DMS79 treated with DMSO at 0.1 percent for 48 hours (cell line): ENCODE measurements around the gene ARMC7.
"Not testable (repeated sequence)": the region's sequence is repeated elsewhere in the genome, so short reads cannot be mapped to it uniquely, and the experiment has no call there.

Experiments used
- DNase-seq: peaks from one replicate; lab custom pipeline; 2025; lab: John Stamatoyannopoulos, UW

Gene ARMC7

DNA sequence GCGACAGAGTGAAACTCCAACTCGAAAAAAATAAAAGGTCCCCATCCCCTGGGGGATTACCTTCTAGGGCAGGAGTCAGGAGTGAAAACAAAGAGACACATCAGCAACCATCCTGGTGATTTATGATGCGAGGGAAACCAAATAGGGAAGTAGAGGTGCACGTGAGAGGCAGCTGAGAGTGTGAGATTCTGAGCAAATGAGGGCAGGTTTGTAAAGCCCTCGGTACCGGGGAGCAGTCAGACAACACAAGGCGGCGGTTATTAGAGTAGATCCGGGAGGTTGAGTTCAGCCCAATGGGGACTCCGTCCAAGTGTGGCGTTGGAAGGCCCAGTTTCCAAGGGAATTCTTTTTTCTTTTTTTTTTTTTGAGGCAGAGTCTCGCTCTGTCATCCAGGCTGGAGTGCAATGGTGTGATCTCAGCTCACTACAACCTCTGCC is 7.4 kb upstream of the ARMC7 start:
- DNase-seq: no peak

DNA sequence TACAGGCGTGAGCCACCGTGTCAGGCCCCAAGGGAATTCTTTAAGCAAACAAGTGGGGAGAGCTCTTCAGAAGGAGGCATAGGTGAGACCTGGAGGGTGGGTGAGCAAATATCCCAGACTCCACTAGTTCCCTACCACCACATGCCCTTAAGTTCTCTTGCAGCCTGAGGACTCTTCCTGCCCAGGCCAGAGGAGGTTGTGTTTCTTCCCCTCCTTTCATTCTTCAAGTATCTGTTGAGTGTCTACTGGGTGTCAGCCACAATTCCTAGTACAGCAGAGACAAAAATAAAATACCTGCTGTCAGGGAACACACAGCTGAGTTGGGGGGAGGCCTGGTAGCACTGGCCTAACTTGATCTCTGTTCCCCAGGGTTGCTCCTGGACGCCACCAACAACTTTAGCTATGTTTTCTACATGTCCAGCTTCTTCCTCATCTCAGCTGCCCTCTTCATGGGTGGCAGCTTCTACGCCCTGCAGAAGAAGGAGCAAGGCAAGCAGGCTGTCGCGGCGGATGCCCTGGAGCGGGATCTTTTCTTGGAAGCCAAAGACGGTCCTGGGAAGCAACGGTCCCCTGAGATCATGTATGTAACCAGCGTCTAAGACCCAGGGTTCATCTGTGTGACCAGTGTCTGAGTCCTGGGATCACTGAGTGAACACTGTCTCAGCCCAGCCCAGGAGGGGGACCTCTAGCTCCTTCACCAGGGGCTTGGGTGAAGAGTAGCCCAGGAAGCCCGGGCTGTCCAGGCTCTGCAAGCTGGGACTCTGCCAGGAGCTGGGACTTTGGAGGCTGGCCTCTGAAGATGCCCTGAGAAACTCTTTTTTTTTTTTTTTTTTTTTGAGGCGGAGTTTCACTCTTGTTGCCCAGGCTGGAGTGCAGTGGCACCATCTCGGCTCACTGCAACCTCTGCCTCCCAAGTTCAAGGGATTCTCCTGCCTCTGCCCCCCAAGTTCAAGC is 5.9 kb upstream of the ARMC7 start:
- peak; percentile 7 for DNase-seq

DNA sequence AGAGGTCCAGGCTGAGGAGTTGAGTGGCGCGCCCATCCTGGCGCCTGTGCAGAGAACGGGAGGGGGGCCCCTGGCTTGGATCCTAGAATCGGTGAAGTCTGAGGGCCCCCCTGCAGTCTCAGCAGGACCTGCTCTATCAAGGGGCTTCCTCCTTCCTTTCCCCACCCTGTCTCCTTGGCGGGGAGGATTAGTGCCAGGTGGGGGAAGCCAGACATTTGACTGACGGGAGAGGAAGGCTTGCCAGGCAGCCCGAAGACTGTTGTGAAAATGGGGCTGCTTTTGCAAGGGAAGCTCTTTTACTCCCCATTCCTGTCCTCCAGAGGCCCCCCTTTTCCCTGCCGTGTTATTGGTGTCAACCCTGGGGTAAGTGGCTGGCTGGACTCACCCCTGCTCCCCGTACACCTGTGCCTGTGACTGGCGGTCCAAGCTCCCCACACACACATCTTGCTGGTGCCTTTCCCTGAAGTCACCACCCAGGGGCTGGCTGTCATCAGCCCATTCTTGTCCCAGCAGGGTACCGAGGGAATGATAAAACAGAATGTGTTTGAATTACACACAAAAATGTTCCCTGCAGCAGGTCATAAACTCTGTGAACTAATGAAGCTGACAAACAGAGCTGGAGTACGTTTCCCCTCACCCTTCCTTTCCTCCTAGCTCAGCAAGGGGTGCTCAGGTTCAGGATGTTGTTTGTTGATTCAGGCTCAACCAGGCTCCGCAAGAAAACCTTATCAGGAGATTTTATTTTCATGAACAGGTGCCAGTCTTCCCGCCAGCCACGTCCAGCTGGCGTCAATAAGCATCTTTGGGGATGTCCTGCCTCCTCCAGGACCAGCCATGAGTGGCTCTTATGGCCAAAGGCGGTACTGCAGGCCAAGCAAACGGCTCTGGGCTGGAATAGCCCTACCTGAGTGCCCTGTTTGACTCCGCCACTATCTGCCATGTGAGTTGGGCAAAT is 4.4 kb upstream of the ARMC7 start:
- DNase-seq: peak; percentile 47

GRCh38 chr17:75108193-75108592 is 1.6 kb upstream of the ARMC7 start:
- DNase-seq: no peak

DNA sequence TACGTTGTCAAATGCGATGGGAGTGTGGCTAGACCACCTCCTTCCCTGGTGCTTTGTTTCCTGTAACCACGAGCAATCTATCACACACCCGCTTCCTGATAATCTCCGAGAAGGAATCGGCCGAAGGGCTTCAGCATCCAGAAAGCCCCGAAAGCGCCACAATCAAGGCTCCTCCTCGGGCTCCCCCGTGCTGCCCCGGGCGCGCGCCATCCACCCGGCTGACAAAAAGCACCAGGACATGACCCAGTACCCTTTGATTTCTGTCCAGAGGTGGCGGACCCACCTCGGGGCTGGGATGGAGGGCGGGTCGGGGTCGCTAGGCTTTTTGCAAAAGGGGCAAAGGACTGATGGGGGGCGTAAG is 743 bp upstream of the ARMC7 start:
- DNase-seq: no peak

DNA sequence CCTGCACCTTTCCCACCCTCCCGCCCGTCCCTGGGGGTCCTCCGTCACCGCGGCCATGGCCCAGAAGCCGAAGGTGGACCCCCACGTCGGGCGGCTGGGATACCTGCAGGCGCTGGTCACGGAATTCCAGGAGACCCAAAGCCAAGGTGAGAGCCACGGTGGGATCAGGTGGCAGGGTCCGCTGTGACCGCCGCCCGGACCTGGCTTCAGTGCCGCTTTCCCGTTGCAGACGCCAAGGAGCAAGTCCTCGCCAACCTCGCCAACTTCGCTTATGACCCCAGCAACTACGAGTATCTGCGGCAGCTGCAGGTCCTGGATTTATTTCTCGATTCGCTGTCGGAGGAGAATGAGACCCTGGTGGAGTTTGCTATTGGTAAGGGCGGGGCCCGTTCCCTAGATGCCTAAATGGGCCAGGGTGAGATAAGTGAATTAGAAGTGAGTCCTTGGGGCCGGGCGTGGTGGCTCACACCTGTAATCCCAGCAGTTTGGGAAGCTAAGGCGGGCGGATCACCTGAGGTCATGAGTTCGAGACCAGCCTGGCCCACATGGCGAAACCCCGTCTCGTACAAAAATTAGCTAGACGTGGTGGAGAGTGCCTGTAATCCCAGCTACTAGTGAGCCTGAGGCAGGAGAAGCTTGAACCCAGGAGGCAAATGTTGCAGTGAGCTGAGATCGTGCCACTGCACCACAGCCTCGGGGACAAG is 617 bp downstream of the ARMC7 start:
- DNase-seq: no peak

DNA sequence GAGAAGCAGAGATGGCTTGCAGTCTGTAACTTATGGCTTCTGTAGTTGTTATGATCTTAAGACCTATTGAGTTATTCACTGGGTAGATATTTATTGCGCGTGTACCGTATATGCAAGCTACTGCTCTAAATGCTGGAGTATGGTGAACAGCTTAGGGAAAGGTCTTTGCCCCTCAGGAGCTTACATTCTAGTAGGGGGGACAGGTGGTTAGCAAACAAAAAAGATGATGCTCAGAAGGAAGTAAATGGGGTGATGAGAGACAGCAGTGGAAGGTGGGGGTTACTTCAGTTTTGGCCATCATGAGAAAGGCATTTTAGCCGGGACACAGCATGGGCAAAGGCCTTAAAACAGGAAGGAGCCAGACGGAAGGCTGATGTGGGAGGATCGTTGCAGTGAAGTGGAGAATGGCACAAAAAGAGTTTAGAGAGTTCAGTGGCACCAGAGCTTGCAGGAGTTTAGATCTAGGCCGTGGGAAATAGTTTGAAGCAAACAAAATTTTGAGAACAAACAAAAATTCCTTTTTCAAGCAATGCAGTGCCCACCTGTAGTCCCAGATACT is 2.1 kb downstream of the ARMC7 start:
- no peak for DNase-seq

DNA sequence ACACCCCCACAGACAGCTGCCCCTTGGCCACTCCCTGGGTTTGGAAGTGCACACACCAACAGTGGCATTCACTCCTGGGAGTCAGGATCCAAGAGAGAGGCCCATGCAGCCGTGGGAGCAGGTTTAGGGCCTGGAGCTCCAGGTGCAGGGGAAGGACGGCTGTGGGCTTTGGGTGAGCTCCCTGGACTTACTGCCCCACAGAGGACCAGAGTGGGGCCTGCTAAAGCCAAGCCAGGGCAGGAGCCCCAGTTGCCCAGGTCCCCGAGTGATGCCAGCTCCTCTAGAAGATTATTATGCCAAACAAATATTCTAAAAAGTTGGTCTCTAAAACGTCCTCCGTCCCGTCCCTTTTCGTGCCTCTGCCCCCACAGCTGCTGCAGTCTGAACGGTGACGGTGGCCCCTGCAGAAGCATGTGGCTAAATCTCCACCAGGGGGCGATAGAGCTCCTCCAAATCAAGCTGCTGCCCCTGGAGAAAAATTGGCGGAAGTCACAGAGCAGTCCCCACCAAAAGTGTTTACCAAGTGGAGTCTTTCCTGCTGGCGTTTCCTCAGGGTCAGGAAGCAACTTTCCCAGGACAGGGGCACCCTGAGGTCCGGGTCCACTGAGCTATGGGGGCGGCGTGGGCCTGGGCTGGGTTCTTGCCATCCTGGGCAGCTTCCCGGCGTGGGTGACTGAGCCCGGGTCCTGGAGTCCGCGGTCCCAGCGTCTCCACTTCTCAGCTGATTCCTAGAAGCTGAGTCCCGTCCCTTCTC is 4.2 kb downstream of the ARMC7 start:
- DNase-seq: peak; percentile 78

DNA sequence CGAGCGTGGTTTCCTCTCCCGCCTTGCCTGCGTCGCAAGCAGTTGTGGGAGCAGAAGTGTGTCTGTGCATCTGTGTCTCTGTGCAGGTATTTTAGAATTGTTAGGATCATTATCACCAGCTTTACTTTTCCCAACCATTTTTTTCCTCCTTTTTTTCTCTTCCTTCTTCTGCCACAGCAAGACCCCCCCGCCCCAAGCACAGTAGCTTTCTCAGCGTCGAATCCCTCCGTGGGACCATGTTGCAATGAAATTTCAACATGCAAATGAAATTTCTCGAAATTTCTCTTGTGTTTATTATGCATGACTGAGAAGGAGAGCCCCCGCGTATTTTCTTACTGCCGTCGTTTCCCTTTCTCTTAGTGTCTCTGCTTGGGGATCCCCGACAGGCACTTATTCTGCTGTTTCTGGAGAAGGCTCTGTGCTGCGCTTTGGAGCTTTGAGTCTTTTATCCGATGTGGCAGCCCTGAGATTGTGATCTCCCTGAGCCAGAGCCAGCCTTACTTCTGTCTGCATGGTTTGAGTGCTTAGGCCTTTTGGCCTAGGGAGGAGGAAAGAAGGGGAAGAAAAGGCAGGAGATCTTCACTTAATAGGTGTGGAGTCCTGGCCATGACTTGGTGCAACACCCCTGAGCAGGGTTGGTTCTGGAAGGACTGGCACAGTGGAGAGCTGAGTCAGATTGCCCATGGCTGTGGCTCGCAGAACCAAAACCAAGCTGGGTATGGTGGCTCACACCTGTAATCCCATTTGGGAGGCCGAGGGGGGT is 5.0 kb downstream of the ARMC7 start:
- DNase-seq: no peak

DNA sequence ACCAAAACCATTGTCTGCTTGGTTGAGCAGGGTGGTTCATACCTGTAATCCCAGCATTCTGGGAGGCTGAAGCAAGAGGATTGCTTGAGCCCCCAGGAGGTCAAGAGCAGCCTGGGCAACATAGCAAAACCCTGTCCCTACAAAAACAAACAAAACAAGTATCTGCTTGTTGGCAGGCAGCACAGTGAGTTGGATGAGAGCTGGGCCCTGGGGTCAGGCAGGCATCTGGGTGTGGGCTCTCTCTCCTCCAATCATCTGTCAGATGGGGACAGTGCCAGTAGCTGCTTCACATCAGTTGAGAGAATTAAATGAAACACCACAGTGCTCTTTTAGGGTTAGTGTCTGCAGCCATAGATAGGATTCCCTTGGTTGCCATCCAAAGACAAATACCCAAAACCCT is 5.8 kb downstream of the ARMC7 start:
- DNase-seq: no peak

GRCh38 chr17:75116737-75117136 is 7.0 kb downstream of the ARMC7 start:
- DNase-seq: no peak

- no peak for DNase-seq
These were observed 8.5 kb downstream of the ARMC7 start for GRCh38 chr17:75118307-75118706.

- no peak for DNase-seq
These were observed 14.5 kb downstream of the ARMC7 start for GRCh38 chr17:75124041-75124818.

DNA sequence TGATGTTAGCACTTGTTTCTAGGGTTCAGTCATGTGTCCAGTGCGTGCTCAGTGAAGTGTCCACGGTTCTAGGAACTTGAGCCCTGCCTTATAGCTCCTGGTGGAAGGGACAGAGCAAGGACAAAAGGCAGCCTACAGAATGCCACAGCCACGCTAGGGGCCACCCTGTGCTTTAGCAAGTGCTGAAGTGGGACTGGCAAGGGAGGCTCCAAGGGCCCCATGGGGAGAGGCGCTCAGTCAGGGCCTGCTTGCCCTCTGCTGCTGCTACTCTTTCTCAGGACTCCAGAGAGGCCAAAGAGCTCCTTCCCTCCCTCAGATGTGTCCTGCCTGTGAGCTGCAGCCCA is 15.0 kb downstream of the ARMC7 start:
- DNase-seq: no peak

GRCh38 chr17:75125984-75126383 is 16.2 kb downstream of the ARMC7 start:
- DNase-seq: no peak

DNA sequence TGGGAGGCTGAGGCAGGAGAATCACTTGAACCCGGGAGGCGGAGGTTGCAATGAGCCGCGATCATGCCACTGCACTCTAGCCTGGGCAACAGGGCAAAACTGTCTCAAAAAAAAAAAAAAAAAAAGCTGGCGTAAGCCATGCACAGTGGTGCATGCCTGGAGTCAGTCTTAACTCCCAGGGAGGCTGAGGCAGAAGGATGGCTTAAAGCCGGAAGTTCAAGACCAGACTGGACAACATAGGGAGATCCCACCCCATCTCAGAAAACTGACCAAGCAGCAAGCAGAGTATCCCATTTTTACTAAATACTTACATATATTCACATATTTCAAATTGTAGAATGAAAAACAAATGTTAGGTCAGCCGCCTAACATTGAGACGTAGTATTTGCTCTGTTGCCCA is 17.2 kb downstream of the ARMC7 start:
- DNase-seq: no peak

DNA sequence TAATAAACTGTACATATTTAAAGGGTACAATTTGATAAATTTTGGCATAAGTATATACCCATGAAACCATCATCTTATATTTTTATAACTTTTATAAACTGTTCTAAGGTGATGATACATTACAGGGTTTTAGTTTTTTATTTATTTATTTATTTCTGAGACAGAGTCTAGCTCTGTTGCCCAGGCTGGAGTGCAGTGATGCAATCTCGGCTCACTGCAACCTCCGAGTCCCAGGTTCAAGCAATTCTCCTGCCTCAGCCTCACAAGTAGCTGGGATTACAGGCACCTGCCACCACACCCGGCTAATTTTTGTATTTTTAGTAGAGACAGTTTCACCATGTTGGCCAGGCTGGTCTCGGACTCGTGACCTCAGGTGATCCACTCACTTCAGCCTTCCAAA is 18.2 kb downstream of the ARMC7 start:
- DNase-seq: not testable (repeated sequence)

- no peak for DNase-seq
These were observed 19.1 kb downstream of the ARMC7 start for GRCh38 chr17:75128694-75129505.

GRCh38 chr17:75129576-75129975 is 19.8 kb downstream of the ARMC7 start:
- DNase-seq: no peak
